Pancreas (tissue), 10 donors: ENCODE data around the gene LRRC63. TPM values are rescaled to one million over a fixed set of nuclear protein-coding genes. Genes with fewer than 3 reads are reported as not detected.

Experiments used
- ATAC-seq, 4 donors: fragments of 200-7000 bp; cut with Tn5 transposase; one replicate each; pipeline versions ENCODE4 v1.8.0 to v1.9.1; 2020; ENCODE audit warnings: mild to moderate bottlenecking in 4 of 4, moderate library complexity in 4 of 4
- DNase-seq, 6 donors: peaks; one replicate each; pipeline ENCODE4 v3.0.0-alpha.2; 2020
- FAIRE-seq: peaks from 2 replicates; lab custom pipeline; 2012; peaks lifted over from hg19 to GRCh38; lab: Jason Lieb, UNC
- H3K27ac ChIP-seq, 4 donors: fragments of 200-600 bp; sonication (generic); 1 replicate in 3 of 4; 2 replicates in 1 of 4; pipeline versions ENCODE4 v1.5.0 to v1.8.0; 2020
- H3K27me3 ChIP-seq, 4 donors: fragments of 200-600 bp; one replicate each; pipeline ENCODE4 v1.8.0; 2021
- H3K36me3 ChIP-seq, 3 donors: fragments of 200-600 bp; sonication (generic) in 1 of 3; one replicate each; pipeline versions ENCODE4 v1.5.0 to v1.8.0; 2020 to 2021
- H3K4me1 ChIP-seq, 3 donors: fragments of 200-600 bp; one replicate each; pipeline ENCODE4 v1.8.0; 2021
- H3K4me3 ChIP-seq, 4 donors: fragments of 200-600 bp; sonication (generic) in 2 of 4; one replicate each; pipeline versions ENCODE4 v1.5.0 to v1.8.0; 2020 to 2021
- H3K9me3 ChIP-seq, 4 donors: fragments of 200-600 bp; one replicate each; pipeline ENCODE4 v1.8.0; 2021
- CTCF ChIP-seq, 4 donors: fragments of 200-600 bp; sonication (generic) in 3 of 4; IDR thresholded peaks; one replicate each; pipeline versions ENCODE4 v1.5.0 to v1.8.0; 2021; ENCODE audit warnings: antibody characterized with exemption in 4 of 4
- WGBS, 2 donors: extraction: QIAGEN DNeasy Blood & Tissue Kit; methylation state at CpG; one replicate each; pipeline ENCODE4 v1.1.7; 2013; 5-methylcytosine and 5-hydroxymethylcytosine counted together
- intact Hi-C, 3 donors: fragments of 100-400 bp; cut with DNase I; formaldehyde crosslinking; loops; one replicate each; pipeline versions ENCODE4 v1.11.1 to v1.14.2; 2022
- polyA plus RNA-seq, 2 donors: library from polyadenylated mRNA; stranded (reverse); fragments of 200-250 nt; gene quantifications; one replicate each; pipeline ENCODE4 v1.2.3, GENCODE V29; 2013
- total RNA-seq, 6 donors: library from RNA; stranded (reverse); fragmentation: NEBNext Ultra II Directional in 4 of 6; extraction: Animal tissue kit (Norgen Biotek cat#: 25700) in 4 of 6; gene quantifications; one replicate each; pipeline versions ENCODE4 v1.2.1 to v1.2.4, GENCODE V29; 2021 to 2023
- donor health status: healthy with polysubstance abuse.
- donor health status: DM: no; HTN: no; CAD: no; lungs with moderate emphysema.
- donor health status: DM: no; HTN: no; CAD: no.
- donor health status: control.
- donor health status: control.
- donor health status: Bipolar disorder and iron deficiency.
- donor health status: DM: yes; HTN: yes; CAD: no.
- donor health status: DM: no; HTN: no; CAD: no.
- donor health status: DM: no; HTN: no; CAD: no.
- donor health status: DM: yes; HTN: yes; CAD: no.

The LRRC63 gene
- total and polyA plus RNA-seq, 8 donors = 0.14 to 0.19 TPM; not detected in 6

DNA sequence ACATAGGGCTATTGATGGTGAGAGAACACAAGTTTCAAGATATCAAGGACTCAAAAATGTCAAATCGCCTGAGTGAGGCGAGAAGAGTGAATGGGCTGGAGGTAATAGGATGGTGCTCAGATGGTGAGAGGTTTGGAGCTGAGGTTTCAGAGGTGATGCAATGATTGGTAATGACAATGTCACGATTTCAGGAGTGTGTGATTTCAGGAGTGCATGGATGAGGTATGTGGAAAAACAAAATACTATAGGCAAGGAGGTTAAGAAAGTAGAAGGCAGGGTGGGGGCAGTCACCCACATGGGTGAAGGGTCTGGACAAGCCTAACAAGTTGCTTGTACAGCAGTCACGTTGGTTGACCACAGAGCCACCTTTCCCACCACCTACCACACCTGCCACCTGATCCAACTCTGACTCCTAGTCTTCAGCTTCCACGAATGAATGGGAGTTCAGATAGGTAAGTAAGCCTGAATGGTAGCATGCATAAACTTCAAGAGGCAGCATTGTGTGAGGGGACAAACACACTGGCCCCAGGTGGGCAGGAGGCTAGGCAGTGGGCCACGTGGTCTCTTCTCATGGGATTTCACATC is 103.9 kb downstream of the LRRC63 start:
- TF ChIP-seq CTCF (IDR thresholded peaks at IDR 0.05) = no peak
- H3K4me1 ChIP-seq = no peaks in the 10 kb centered on the region
- DNase-seq (no peak), ATAC-seq (no peak), FAIRE-seq (no peak)
- no peak overlapping the region for H3K27ac ChIP-seq
- WGBS, 2 donors = 77 to 90% methylated on average over 6 of the region's 6 CpGs
- no peaks in the 10 kb centered on the region for H3K36me3 ChIP-seq
- no peaks in the 10 kb centered on the region for H3K27me3 ChIP-seq
- H3K4me3 ChIP-seq = no peak overlapping the region
- no peaks in the 10 kb centered on the region for H3K9me3 ChIP-seq
- intact Hi-C loops = no loop called here

DNA sequence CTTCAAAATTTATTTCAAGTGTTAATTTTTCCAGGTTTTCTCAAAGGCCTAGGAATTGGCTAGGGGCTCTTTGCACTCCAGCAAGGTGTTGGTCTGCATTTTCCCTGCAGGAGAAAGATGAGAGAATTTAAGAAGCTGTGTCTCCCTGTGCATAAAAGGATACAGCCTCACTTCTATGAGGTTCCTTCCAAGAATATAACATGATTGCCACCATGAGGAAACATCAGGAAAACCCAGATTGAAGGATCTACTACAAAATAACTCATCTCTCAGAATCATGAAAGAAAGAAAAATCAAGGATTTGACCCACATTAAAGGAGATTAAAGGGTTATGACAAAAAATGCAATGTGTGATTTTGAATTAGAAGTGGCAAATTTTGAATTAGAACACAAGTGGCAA is 105.4 kb downstream of the LRRC63 start:
- no peak for FAIRE-seq
- DNase-seq = no peak
- H3K4me3 ChIP-seq = no peak overlapping the region
- H3K4me1 ChIP-seq = peaks cover 0 to 4% (median 0%) of the 10 kb centered on the region in 3 donors
- H3K27me3 ChIP-seq = no peaks in the 10 kb centered on the region
- ATAC-seq = no peak
- TF ChIP-seq CTCF (IDR thresholded peaks at IDR 0.05) = no peak
- H3K27ac ChIP-seq = no peak overlapping the region
- intact Hi-C loops = no loop called here
- no peaks in the 10 kb centered on the region for H3K9me3 ChIP-seq
- H3K36me3 ChIP-seq = no peaks in the 10 kb centered on the region

DNA sequence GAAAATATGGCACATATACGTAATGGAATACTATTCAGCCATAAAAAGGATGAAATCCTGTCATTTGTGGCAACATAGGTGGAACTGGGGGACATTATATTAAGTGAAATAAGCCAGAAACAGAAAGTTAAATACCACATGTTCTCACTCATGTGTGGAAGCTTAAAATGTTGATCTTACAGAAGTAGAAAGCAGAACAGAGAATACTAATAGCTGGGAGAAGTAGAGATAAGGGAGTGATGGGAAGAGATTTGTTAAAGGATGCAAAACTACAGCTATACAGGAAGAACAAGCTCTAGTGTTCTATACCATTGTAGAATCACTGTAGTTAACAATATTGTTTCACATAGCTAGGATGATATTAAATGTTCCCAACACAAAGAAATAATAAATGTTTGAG is 107.3 kb downstream of the LRRC63 start:
- no peak for FAIRE-seq
- ATAC-seq = no peak
- no peaks in the 10 kb centered on the region for H3K36me3 ChIP-seq
- WGBS, 2 donors = 93 to 100% methylated on average over 1 of the region's 1 CpG
- no peak for TF ChIP-seq CTCF (IDR thresholded peaks at IDR 0.05)
- H3K27me3 ChIP-seq = no peaks in the 10 kb centered on the region
- no peak overlapping the region for H3K4me3 ChIP-seq
- H3K27ac ChIP-seq = no peak overlapping the region
- H3K4me1 ChIP-seq = peaks cover 0 to 4% (median 0%) of the 10 kb centered on the region in 3 donors
- intact Hi-C loops = no loop called here
- no peaks in the 10 kb centered on the region for H3K9me3 ChIP-seq
- no peak for DNase-seq

- no peak overlapping the region for H3K27ac ChIP-seq
Measured at GRCh38 chr13:46320406-46320805, 108.7 kb downstream of the LRRC63 start.

More at GRCh38 chr13:46320406-46320805, 108.7 kb downstream of the LRRC63 start:
- H3K27me3 ChIP-seq = no peaks in the 10 kb centered on the region
- no peaks in the 10 kb centered on the region for H3K36me3 ChIP-seq
- FAIRE-seq (no peak), DNase-seq (no peak), ATAC-seq (peak in 1 of 4 donors; percentile 17)
- H3K9me3 ChIP-seq = no peaks in the 10 kb centered on the region
- no peak overlapping the region for H3K4me3 ChIP-seq
- intact Hi-C loops = no loop called here
- no peak for TF ChIP-seq CTCF (IDR thresholded peaks at IDR 0.05)
- peaks cover 0 to 4% (median 0%) of the 10 kb centered on the region in 3 donors for H3K4me1 ChIP-seq
- 67 to 78% methylated on average over 3 of the region's 3 CpGs for WGBS, 2 donors
